Activated CD4-positive, alpha-beta T cell treated with anti-CD3 and anti-CD28 coated beads for 36 hours (primary cell): ENCODE results near the gene FCRLA. TPM values are rescaled to one million over a fixed set of nuclear protein-coding genes. Genes with fewer than 3 reads are reported as not detected.
A peak's percentile ranks its signal among the peaks of the same experiment; 100 is the strongest.

ENCODE experiments used
- ATAC-seq: fragments of 200-7000 bp; cut with Tn5 transposase; one replicate; pipeline ENCODE4 v1.10.0; 2021; ENCODE audit warnings: mild to moderate bottlenecking, moderate library complexity
- CTCF ChIA-PET: fragments of 350-600 bp; sonication (Branson Sonifier 250); formaldehyde crosslinking; loops from one replicate; lab custom pipeline; 2021; ENCODE audit warnings: antibody characterized with exemption; lab: Charles Lee
- POLR2A ChIA-PET: fragments of 350-600 bp; sonication (Branson Sonifier 250); formaldehyde crosslinking; loops from one replicate; lab custom pipeline; 2021; ENCODE audit warnings: antibody characterized with exemption, inconsistent platforms; lab: Charles Lee
- DNase-seq: peaks from one replicate; pipeline ENCODE4 v3.0.0-alpha.2; 2020
- H3K27ac Mint-ChIP-seq: one replicate; pipeline ENCODE4 v1.8.0; 2021; ENCODE audit warnings: mixed read lengths
- H3K27me3 Mint-ChIP-seq: one replicate; pipeline ENCODE4 v1.8.0; 2021; ENCODE audit warnings: mixed read lengths
- H3K36me3 Mint-ChIP-seq: one replicate; pipeline ENCODE4 v1.8.0; 2021; ENCODE audit warnings: low read depth, mixed read lengths
- H3K4me1 Mint-ChIP-seq: one replicate; pipeline ENCODE4 v1.8.0; 2021; ENCODE audit warnings: mixed read lengths
- H3K4me3 Mint-ChIP-seq: one replicate; pipeline ENCODE4 v1.8.0; 2021; ENCODE audit warnings: mild to moderate bottlenecking, moderate library complexity, mixed read lengths
- H3K9me3 Mint-ChIP-seq: one replicate; pipeline ENCODE4 v1.8.0; 2021; ENCODE audit warnings: low read depth, mixed read lengths
- intact Hi-C, 2 experiments: fragments of 100-400 bp; cut with DNase I in 1 of 2; cut with micrococcal nuclease in 1 of 2; formaldehyde crosslinking; loops; one replicate each; pipeline versions ENCODE4 v1.14.2 to v1.15.1; 2022 to 2024; cut with DNase I, micrococcal nuclease
- total RNA-seq, 2 experiments: library from RNA; stranded (reverse); gene quantifications; one replicate each; pipeline ENCODE4 v1.2.3, GENCODE V29; 2021

FCRLA gene
- total RNA-seq, 2 experiments from 2014 or later: not detected

- ATAC-seq: peak; percentile 53
- H3K27me3 Mint-ChIP-seq: no peaks in the 10 kb centered on the region
- peaks cover 12% of the 10 kb centered on the region for H3K36me3 Mint-ChIP-seq
- DNase-seq: peak; percentile 65
- peaks cover 41% of the 10 kb centered on the region for H3K4me1 Mint-ChIP-seq
- H3K4me3 Mint-ChIP-seq: peak overlapping the region; percentile 44
- CTCF ChIA-PET: interaction anchor here (0.7 to 3.4 kb wide), 6 partner anchors 8 to 274 kb away, joined by 3 to 28 read pairs (median 16); partner anchors contain the start of gene DUSP12
- H3K9me3 Mint-ChIP-seq: no peaks in the 10 kb centered on the region
- POLR2A ChIA-PET: no interaction called here
- intact Hi-C loops: loop anchor here (1.0 to 10.0 kb wide), 2 partner anchors 271 to 274 kb away; no protein-coding TSS in a partner anchor
- peak overlapping the region; percentile 81 for H3K27ac Mint-ChIP-seq
Measured at GRCh38 chr1:161763522-161764098, 56.6 kb downstream of the FCRLA start.

Other genes starting within 250 kb of the FCRLA start
- gene FCGR2A, start 201.8 kb upstream of the FCRLA start, total RNA-seq: not detected
- under 1 TPM; 0.11 to 0.14 TPM for gene HSPA6, start 182.7 kb upstream of the FCRLA start, total RNA-seq
- not detected for gene FCGR3A, start 157.4 kb upstream of the FCRLA start, total RNA-seq
- not detected for gene FCGR3B, start 76.1 kb upstream of the FCRLA start, total RNA-seq
- gene FCGR2B, start 44.1 kb upstream of the FCRLA start, total RNA-seq: not detected
- gene FCRLB, start 14.3 kb downstream of the FCRLA start, total RNA-seq: not detected
- 10 to 100 TPM; 28.0 to 28.1 TPM for gene DUSP12, start 42.6 kb downstream of the FCRLA start, total RNA-seq
- 10 to 100 TPM; 23.7 to 31.9 TPM for gene ATF6, start 59.1 kb downstream of the FCRLA start, total RNA-seq